PC-3 (cell line): ENCODE results near the gene CC2D2A. TPM values are rescaled to one million over a fixed set of nuclear protein-coding genes. Genes with fewer than 3 reads are reported as not detected.

Experiments
- ATAC-seq: fragments of 200-7000 bp; cut with Tn5 transposase; 2 replicates; pipeline ENCODE4 v1.9.1; 2020; ENCODE audit warnings: mild to moderate bottlenecking, moderate library complexity
- BruUV-seq: library from RNA; stranded (reverse); fragments of 400-500 nt; replicated peaks from 2 replicates; lab custom pipeline; 2021; lab: Mats Ljungman, UMichigan
- CTCF ChIA-PET: fragments of 300-600 bp; sonication (Branson Sonifier 250); formaldehyde crosslinking; loops from one replicate; lab custom pipeline; 2022; ENCODE audit warnings: antibody characterized with exemption; lab: Charles Lee
- POLR2A ChIA-PET: fragments of 300-600 bp; sonication (Branson Sonifier 250); formaldehyde crosslinking; loops from one replicate; lab custom pipeline; 2022; ENCODE audit warnings: antibody characterized with exemption; ENCODE audit not compliant: unreplicated experiment; lab: Charles Lee
- DNase-seq: peaks from one replicate; pipeline ENCODE4 v3.0.0-alpha.2; 2015
- H2AFZ ChIP-seq: fragments of 300-600 bp; sonication (generic); 2 replicates; pipeline ENCODE4 v1.6.0; 2016; ENCODE audit warnings: antibody characterized with exemption, low read length
- H3F3A ChIP-seq: fragments of 300-600 bp; sonication (generic); one replicate; pipeline ENCODE4 v1.6.0; 2017; ENCODE audit warnings: antibody characterized with exemption, low read length, control low read depth, mild to moderate bottlenecking; ENCODE audit not compliant: unreplicated experiment
- H3K27ac ChIP-seq: fragments of 300-600 bp; sonication (generic); 2 replicates; pipeline ENCODE4 v1.5.1; 2016; ENCODE audit warnings: mild to moderate bottlenecking, low read length
- H3K27me3 ChIP-seq: fragments of 300-600 bp; sonication (generic); 2 replicates; pipeline ENCODE4 v1.6.1; 2016; ENCODE audit warnings: low read length, mixed read lengths
- H3K36me3 ChIP-seq: fragments of 300-600 bp; sonication (generic); 2 replicates; pipeline ENCODE4 v1.6.1; 2016; ENCODE audit warnings: low read depth, mixed run types, low read length, mixed read lengths
- H3K4me1 ChIP-seq: fragments of 300-600 bp; sonication (generic); 2 replicates; pipeline ENCODE4 v1.5.1; 2016; ENCODE audit warnings: low read length; ENCODE audit not compliant: insufficient read depth
- H3K4me2 ChIP-seq: fragments of 300-600 bp; sonication (generic); 2 replicates; pipeline ENCODE4 v1.6.0; 2016; ENCODE audit warnings: low read length
- H3K4me3 ChIP-seq: fragments of 300-600 bp; sonication (generic); 2 replicates; pipeline ENCODE4 v1.5.1; 2016; ENCODE audit warnings: mild to moderate bottlenecking, low read length, mixed read lengths
- H3K79me2 ChIP-seq: fragments of 300-600 bp; sonication (generic); 2 replicates; pipeline ENCODE4 v1.6.1; 2017; ENCODE audit warnings: low read length, mixed read lengths
- H3K9ac ChIP-seq: fragments of 300-600 bp; sonication (generic); 2 replicates; pipeline ENCODE4 v1.6.0; 2016; ENCODE audit warnings: mild to moderate bottlenecking, low read length
- H3K9me2 ChIP-seq: fragments of 300-600 bp; sonication (generic); replicated peaks from 2 replicates; pipeline ENCODE4 v1.6.1; 2016; ENCODE audit warnings: mixed run types, low read length, mixed read lengths
- H3K9me3 ChIP-seq: fragments of 300-600 bp; sonication (generic); 2 replicates; pipeline ENCODE4 v1.6.1; 2016; ENCODE audit warnings: low read length, mixed read lengths
- H4K20me1 ChIP-seq: fragments of 300-600 bp; sonication (generic); 2 replicates; pipeline ENCODE4 v1.6.1; 2016; ENCODE audit warnings: low read length, mixed read lengths
- EZH2 ChIP-seq: fragments of 300-600 bp; sonication (generic); IDR thresholded peaks from one replicate; pipeline ENCODE4 v1.6.1; 2017; ENCODE audit warnings: antibody characterized with exemption, mild to moderate bottlenecking, low read length; ENCODE audit not compliant: unreplicated experiment
- EZH2phosphoT487 ChIP-seq: fragments of 300-600 bp; sonication (generic); IDR thresholded peaks from 2 replicates; pipeline ENCODE4 v1.6.1; 2018; ENCODE audit warnings: mild to moderate bottlenecking, antibody characterized with exemption, low read length, borderline replicate concordance
- intact Hi-C: fragments of 100-400 bp; cut with micrococcal nuclease; formaldehyde crosslinking; loops from 2 replicates; pipeline ENCODE4 v1.9.0; 2023
- total RNA-seq: library from RNA; depleted of rRNA; stranded (reverse); fragments of >200 nt; gene quantifications from 2 replicates; pipeline ENCODE4 v1.2.3, GENCODE V29; 2014
- TF ChIP-seq, protein P1 (sequence below): fragments of 300-600 bp; sonication (generic); conservative IDR thresholded peaks from 2 replicates; pipeline ENCODE4 v1.5.1; 2017; ENCODE audit warnings: antibody characterized with exemption, low read depth, mild to moderate bottlenecking, low read length

CC2D2A gene
- total RNA-seq, 1 experiment from 2014 or later: 13.4 TPM

DNA sequence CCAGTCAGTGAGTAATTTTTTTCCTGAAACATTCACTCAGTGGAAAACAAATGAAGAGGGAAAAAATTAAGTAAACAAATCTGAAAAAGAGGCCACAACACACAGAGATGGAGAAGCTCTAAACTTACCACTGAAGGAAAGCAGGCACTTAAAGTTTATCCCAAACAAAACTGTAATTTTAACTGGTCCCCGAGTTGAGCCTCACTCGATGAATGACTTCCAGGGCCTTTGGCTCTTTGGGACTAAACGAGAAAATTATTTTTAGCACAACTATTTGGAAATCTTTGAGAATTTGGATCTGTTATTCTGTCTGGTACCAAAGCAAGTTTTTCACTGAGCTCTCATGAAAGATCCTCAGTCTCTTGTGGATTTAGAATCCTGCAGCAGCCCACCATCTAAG is 42.0 kb upstream of the CC2D2A start, which contains the start of gene C1QTNF7:
C1QTNF7 (plus strand) TSS at position 333 of the 400 bp plus-strand sequence. CDS start 7,711 bp downstream, outside the sequence.
- H3K27ac ChIP-seq: no peak within 1 kb of the TSS
- H3K4me2 ChIP-seq: no peak within 1 kb of the TSS
- H4K20me1 ChIP-seq: no peaks in the 10 kb centered on the region
- CTCF ChIA-PET: no interaction called here
- no peaks in the 10 kb centered on the region for H3F3A ChIP-seq
- POLR2A ChIA-PET: no interaction called here
- 0 out of 2 replicates have a peak, but pooled peaks cover 4% of the 10 kb centered on the region for H3K27me3 ChIP-seq
- H3K9ac ChIP-seq: no peak within 1 kb of the TSS
- intact Hi-C loops: no loop called here
- H3K9me3 ChIP-seq: no peaks in the 10 kb centered on the region
- H2AFZ ChIP-seq: no peak within 1 kb of the TSS
- TF ChIP-seq, protein P1, sequence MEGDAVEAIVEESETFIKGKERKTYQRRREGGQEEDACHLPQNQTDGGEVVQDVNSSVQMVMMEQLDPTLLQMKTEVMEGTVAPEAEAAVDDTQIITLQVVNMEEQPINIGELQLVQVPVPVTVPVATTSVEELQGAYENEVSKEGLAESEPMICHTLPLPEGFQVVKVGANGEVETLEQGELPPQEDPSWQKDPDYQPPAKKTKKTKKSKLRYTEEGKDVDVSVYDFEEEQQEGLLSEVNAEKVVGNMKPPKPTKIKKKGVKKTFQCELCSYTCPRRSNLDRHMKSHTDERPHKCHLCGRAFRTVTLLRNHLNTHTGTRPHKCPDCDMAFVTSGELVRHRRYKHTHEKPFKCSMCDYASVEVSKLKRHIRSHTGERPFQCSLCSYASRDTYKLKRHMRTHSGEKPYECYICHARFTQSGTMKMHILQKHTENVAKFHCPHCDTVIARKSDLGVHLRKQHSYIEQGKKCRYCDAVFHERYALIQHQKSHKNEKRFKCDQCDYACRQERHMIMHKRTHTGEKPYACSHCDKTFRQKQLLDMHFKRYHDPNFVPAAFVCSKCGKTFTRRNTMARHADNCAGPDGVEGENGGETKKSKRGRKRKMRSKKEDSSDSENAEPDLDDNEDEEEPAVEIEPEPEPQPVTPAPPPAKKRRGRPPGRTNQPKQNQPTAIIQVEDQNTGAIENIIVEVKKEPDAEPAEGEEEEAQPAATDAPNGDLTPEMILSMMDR: no peak
- TF ChIP-seq EZH2phosphoT487: no peak
- TF ChIP-seq EZH2: no peak
- no peak for DNase-seq
- H3K79me2 ChIP-seq: no peaks in the 10 kb centered on the region
- no TSS peak for BruUV-seq
- H3K36me3 ChIP-seq: no peaks in the 10 kb centered on the region
- ATAC-seq: no peak
- no peak within 1 kb of the TSS for H3K4me3 ChIP-seq
- H3K9me2 ChIP-seq: no peaks in the 10 kb centered on the region
- H3K4me1 ChIP-seq: no peaks in the 10 kb centered on the region

DNA sequence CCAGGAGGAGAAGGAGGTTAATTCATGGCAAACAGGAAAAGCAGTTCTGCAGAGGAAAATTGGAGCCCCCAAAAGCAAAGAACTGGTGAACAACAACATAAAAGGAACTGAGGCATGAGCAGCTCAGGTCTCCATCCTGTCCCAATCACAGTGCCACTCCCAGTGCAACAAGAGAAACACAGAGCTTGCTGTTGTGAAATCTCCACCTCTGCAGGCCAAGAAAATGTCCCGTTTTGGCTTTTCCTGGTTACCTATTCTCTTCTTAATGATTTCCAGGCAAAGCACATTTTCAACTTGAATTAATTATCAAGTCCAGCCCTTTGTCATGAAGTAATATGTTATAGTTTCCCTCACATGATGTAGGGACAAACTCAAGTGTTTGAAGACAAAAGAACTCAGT is 41.1 kb upstream of the CC2D2A start:
- no peaks in the 10 kb centered on the region for H3K4me1 ChIP-seq
- CTCF ChIA-PET: no interaction called here
- H3K4me2 ChIP-seq: no peak overlapping the region
- H4K20me1 ChIP-seq: no peaks in the 10 kb centered on the region
- no peak for DNase-seq
- H3K4me3 ChIP-seq: no peak overlapping the region
- no peaks in the 10 kb centered on the region for H3F3A ChIP-seq
- H3K9me3 ChIP-seq: no peaks in the 10 kb centered on the region
- no peak for TF ChIP-seq EZH2
- no peak for TF ChIP-seq EZH2phosphoT487
- TF ChIP-seq, protein P1: no peak
- 0 out of 2 replicates have a peak, but pooled peaks cover 4% of the 10 kb centered on the region for H3K27me3 ChIP-seq
- no peak overlapping the region for H3K27ac ChIP-seq
- no TSS peak for BruUV-seq
- no peak for ATAC-seq
- H3K79me2 ChIP-seq: no peaks in the 10 kb centered on the region
- POLR2A ChIA-PET: no interaction called here
- intact Hi-C loops: no loop called here
- H3K9me2 ChIP-seq: no peaks in the 10 kb centered on the region
- H3K9ac ChIP-seq: no peak overlapping the region
- no peaks in the 10 kb centered on the region for H3K36me3 ChIP-seq
- no peak overlapping the region for H2AFZ ChIP-seq

DNA sequence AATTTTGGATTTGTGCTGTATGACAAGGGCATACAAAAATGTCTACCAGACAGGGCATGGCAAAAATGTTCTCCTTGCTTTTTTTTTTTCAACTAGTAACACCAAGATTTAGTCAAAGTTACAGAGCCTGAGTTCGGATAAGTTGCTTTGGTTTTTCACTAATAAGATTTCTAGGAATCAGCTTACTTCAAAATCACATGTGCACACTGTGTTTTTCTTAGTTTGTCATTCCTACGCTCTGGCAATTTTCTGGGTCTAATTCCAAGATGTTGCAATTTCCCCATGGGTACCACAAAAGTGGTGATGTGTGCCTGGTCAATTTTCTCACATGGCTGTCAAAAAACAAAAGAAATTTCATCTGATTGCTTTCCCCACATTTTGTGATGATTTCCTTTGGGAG is 35.6 kb upstream of the CC2D2A start:
- POLR2A ChIA-PET: no interaction called here
- TF ChIP-seq EZH2phosphoT487: no peak
- TF ChIP-seq EZH2: no peak
- TF ChIP-seq, protein P1: no peak
- Histone ChIP-seq H3K27me3 (no peaks in the 10 kb centered on the region), H3K4me1 (no peaks in the 10 kb centered on the region), H3K4me3 (no peak overlapping the region), H3K9me3 (no peaks in the 10 kb centered on the region), H3K9ac (no peak overlapping the region), H3K9me2 (no peaks in the 10 kb centered on the region), H4K20me1 (no peaks in the 10 kb centered on the region), H3K36me3 (no peaks in the 10 kb centered on the region), H3K4me2 (no peak overlapping the region), H3K27ac (no peak overlapping the region), H3F3A (no peaks in the 10 kb centered on the region), H2AFZ (no peak overlapping the region), H3K79me2 (no peaks in the 10 kb centered on the region)
- no TSS peak for BruUV-seq
- DNase-seq: no peak
- CTCF ChIA-PET: no interaction called here
- no peak for ATAC-seq
- intact Hi-C loops: no loop called here
